ENCODE results near the gene RAB9A.
A peak's percentile ranks its signal among the peaks of the same experiment; 100 is the strongest.
"Not testable (repeated sequence)": the region's sequence is repeated elsewhere in the genome, so short reads cannot be mapped to it uniquely, and the experiment has no call there.

The RAB9A gene

GRCh38 chrX:13719192-13719856 is 30.4 kb downstream of the RAB9A start:
- Histone ChIP-seq H3K4me3 (ENCODE audit: low read depth, low read length) (no peak overlapping the region), H3K27me3 (ENCODE audit: insufficient read depth, low read length) (no peaks in the 10 kb centered on the region), H3K36me3 (ENCODE audit: insufficient read depth, low read length) (peaks cover 26% of the 10 kb centered on the region), H3K4me1 (ENCODE audit: control insufficient read depth, insufficient read depth, low read length, unreplicated experiment) (peaks cover 33% of the 10 kb centered on the region), H3K79me2 (ENCODE audit: control insufficient read depth, insufficient read depth, low read length, unreplicated experiment) (peaks cover 34% of the 10 kb centered on the region), H2AFZ (ENCODE audit: low read length, unreplicated experiment) (no peak overlapping the region), H3K27ac (ENCODE audit: low read depth, low read length) (peak overlapping the region; percentile 99)

- H3K27ac ChIP-seq (ENCODE audit: low read depth, low read length): peak overlapping the region; percentile 39; the same call in 1 of the 2 replicates
- H3K36me3 ChIP-seq (ENCODE audit: insufficient read depth, low read length): peaks cover 12% of the 10 kb centered on the region; the same call in 1 of the 2 replicates
- H3K4me1 ChIP-seq (ENCODE audit: control insufficient read depth, insufficient read depth, low read length, unreplicated experiment): peaks cover 33% of the 10 kb centered on the region
- no peak overlapping the region for H3K4me3 ChIP-seq (ENCODE audit: low read depth, low read length)
- peaks cover 34% of the 10 kb centered on the region for H3K79me2 ChIP-seq (ENCODE audit: control insufficient read depth, insufficient read depth, low read length, unreplicated experiment)
- H3K27me3 ChIP-seq (ENCODE audit: insufficient read depth, low read length): no peaks in the 10 kb centered on the region
- no peak overlapping the region for H2AFZ ChIP-seq (ENCODE audit: low read length, unreplicated experiment)
Measured at GRCh38 chrX:13721371-13721770, 32.4 kb downstream of the RAB9A start.

GRCh38 chrX:13721819-13722519 is 33.0 kb downstream of the RAB9A start:
- Histone ChIP-seq H3K27ac (ENCODE audit: low read depth, low read length) (peak overlapping the region; percentile 39; the same call in 1 of the 2 replicates), H3K79me2 (ENCODE audit: control insufficient read depth, insufficient read depth, low read length, unreplicated experiment) (peaks cover 33% of the 10 kb centered on the region), H3K36me3 (ENCODE audit: insufficient read depth, low read length) (peaks cover 11% of the 10 kb centered on the region; the same call in 1 of the 2 replicates), H3K4me3 (ENCODE audit: low read depth, low read length) (no peak overlapping the region), H3K27me3 (ENCODE audit: insufficient read depth, low read length) (no peaks in the 10 kb centered on the region), H2AFZ (ENCODE audit: low read length, unreplicated experiment) (no peak overlapping the region), H3K4me1 (ENCODE audit: control insufficient read depth, insufficient read depth, low read length, unreplicated experiment) (peaks cover 33% of the 10 kb centered on the region)

- not testable (repeated sequence) for H3K27ac ChIP-seq (ENCODE audit: low read depth, low read length); H3K4me3 ChIP-seq (ENCODE audit: low read depth, low read length); H3K27me3 ChIP-seq (ENCODE audit: insufficient read depth, low read length); H3K36me3 ChIP-seq (ENCODE audit: insufficient read depth, low read length); H2AFZ ChIP-seq (ENCODE audit: low read length, unreplicated experiment)
- Histone ChIP-seq H3K79me2 (ENCODE audit: control insufficient read depth, insufficient read depth, low read length, unreplicated experiment) (peaks cover 28% of the 10 kb centered on the region), H3K4me1 (ENCODE audit: control insufficient read depth, insufficient read depth, low read length, unreplicated experiment) (peaks cover 13% of the 10 kb centered on the region)
Measured at GRCh38 chrX:13724878-13725277, 36.0 kb downstream of the RAB9A start.

GRCh38 chrX:13726583-13726982 is 37.7 kb downstream of the RAB9A start:
- peaks cover 19% of the 10 kb centered on the region for H3K79me2 ChIP-seq (ENCODE audit: control insufficient read depth, insufficient read depth, low read length, unreplicated experiment)
- H3K36me3 ChIP-seq (ENCODE audit: insufficient read depth, low read length); H3K4me1 ChIP-seq (ENCODE audit: control insufficient read depth, insufficient read depth, low read length, unreplicated experiment); H3K4me3 ChIP-seq (ENCODE audit: low read depth, low read length); H3K27ac ChIP-seq (ENCODE audit: low read depth, low read length); H2AFZ ChIP-seq (ENCODE audit: low read length, unreplicated experiment); H3K27me3 ChIP-seq (ENCODE audit: insufficient read depth, low read length): not testable (repeated sequence)

- Histone ChIP-seq H3K4me1 (ENCODE audit: control insufficient read depth, insufficient read depth, low read length, unreplicated experiment) (peaks cover 12% of the 10 kb centered on the region), H3K79me2 (ENCODE audit: control insufficient read depth, insufficient read depth, low read length, unreplicated experiment) (peaks cover 32% of the 10 kb centered on the region)
- H3K27me3 ChIP-seq (ENCODE audit: insufficient read depth, low read length); H3K36me3 ChIP-seq (ENCODE audit: insufficient read depth, low read length); H3K4me3 ChIP-seq (ENCODE audit: low read depth, low read length); H3K27ac ChIP-seq (ENCODE audit: low read depth, low read length); H2AFZ ChIP-seq (ENCODE audit: low read length, unreplicated experiment): not testable (repeated sequence)
Measured at GRCh38 chrX:13730523-13730922, 41.6 kb downstream of the RAB9A start.

- Histone ChIP-seq H2AFZ (ENCODE audit: low read length, unreplicated experiment) (no peak overlapping the region), H3K4me1 (ENCODE audit: control insufficient read depth, insufficient read depth, low read length, unreplicated experiment) (peaks cover 22% of the 10 kb centered on the region), H3K27ac (ENCODE audit: low read depth, low read length) (no peak overlapping the region; the same call in 1 of the 2 replicates), H3K27me3 (ENCODE audit: insufficient read depth, low read length) (no peaks in the 10 kb centered on the region), H3K4me3 (ENCODE audit: low read depth, low read length) (peak overlapping the region; percentile 98), H3K79me2 (ENCODE audit: control insufficient read depth, insufficient read depth, low read length, unreplicated experiment) (peaks cover 34% of the 10 kb centered on the region), H3K36me3 (ENCODE audit: insufficient read depth, low read length) (peaks cover 4% of the 10 kb centered on the region; the same call in 1 of the 2 replicates)
Measured at GRCh38 chrX:13732246-13733067, 43.5 kb downstream of the RAB9A start.

- H3K27ac ChIP-seq (ENCODE audit: low read depth, low read length): peak overlapping the region; percentile 47; the same call in 1 of the 2 replicates
- H3K79me2 ChIP-seq (ENCODE audit: control insufficient read depth, insufficient read depth, low read length, unreplicated experiment): peaks cover 34% of the 10 kb centered on the region
Measured at GRCh38 chrX:13733506-13733905, 44.6 kb downstream of the RAB9A start.

GRCh38 chrX:13734278-13735172 is 45.6 kb downstream of the RAB9A start, which contains the start of the genes OFD1 and TRAPPC2:
OFD1 (plus strand) TSS chrX:13734748; CDS start chrX:13735072, 324 bp downstream.
TRAPPC2 (minus strand) TSS chrX:13734620; CDS start chrX:13719963, 14,657 bp downstream.
- H2AFZ ChIP-seq (ENCODE audit: low read length, unreplicated experiment): peak within 1 kb of the TSS; percentile 92
- H3K27me3 ChIP-seq (ENCODE audit: insufficient read depth, low read length): no peaks in the 10 kb centered on the region
- H3K36me3 ChIP-seq (ENCODE audit: insufficient read depth, low read length): peaks cover 7% of the 10 kb centered on the region
- H3K4me3 ChIP-seq (ENCODE audit: low read depth, low read length): peak within 1 kb of the TSS; percentile 98
- peak within 1 kb of the TSS; percentile 73 for H3K27ac ChIP-seq (ENCODE audit: low read depth, low read length)
- H3K79me2 ChIP-seq (ENCODE audit: control insufficient read depth, insufficient read depth, low read length, unreplicated experiment): peaks cover 34% of the 10 kb centered on the region
- H3K4me1 ChIP-seq (ENCODE audit: control insufficient read depth, insufficient read depth, low read length, unreplicated experiment): peaks cover 22% of the 10 kb centered on the region

More at GRCh38 chrX:13733506-13733905, 44.6 kb downstream of the RAB9A start:
- Histone ChIP-seq H3K4me1 (ENCODE audit: control insufficient read depth, insufficient read depth, low read length, unreplicated experiment) (peaks cover 22% of the 10 kb centered on the region), H2AFZ (ENCODE audit: low read length, unreplicated experiment) (peak overlapping the region; percentile 52), H3K4me3 (ENCODE audit: low read depth, low read length) (peak overlapping the region; percentile 98), H3K27me3 (ENCODE audit: insufficient read depth, low read length) (no peaks in the 10 kb centered on the region), H3K36me3 (ENCODE audit: insufficient read depth, low read length) (peaks cover 4% of the 10 kb centered on the region)

Measured in ACC112 (cell line).